ENCODE data around the gene COL1A2. TPM values are rescaled to one million over a fixed set of nuclear protein-coding genes. Genes with fewer than 3 reads are reported as not detected.

Gene COL1A2
- total and polyA plus RNA-seq, 2 of the 8 experiments (the other 6 are each of a cell fraction or from before 2014, with no cell fraction given): 45.2 to 87.2 TPM

DNA sequence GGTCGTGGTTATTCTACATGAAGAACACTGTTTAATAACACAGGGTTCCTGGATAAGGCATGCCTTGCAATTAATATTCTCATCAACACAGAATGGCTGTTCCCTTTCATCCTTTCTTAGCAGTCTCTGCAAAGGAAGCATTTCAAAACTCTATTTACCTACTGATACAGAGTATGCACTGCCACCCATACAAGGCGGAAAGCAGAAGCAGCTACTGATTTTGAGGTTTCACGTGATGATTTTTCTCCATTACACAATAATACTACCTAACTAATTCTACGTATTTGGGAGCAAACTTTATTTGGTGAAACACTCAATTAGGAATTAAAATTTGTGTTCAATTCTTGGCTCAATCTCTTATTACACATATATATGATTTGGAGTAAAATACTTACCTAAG lies 43.0 kb upstream of the COL1A2 start:
- no peaks in the 10 kb centered on the region for H3K9me3 ChIP-seq (ENCODE audit: insufficient read depth in 2 of 2, low read depth in 1 of 2, low read length in 1 of 2)
- ChIA-PET CTCF (ENCODE audit: partially characterized antibody) (interaction anchor here (1.2 to 1.6 kb wide), 3 partner anchors 38 to 63 kb away, joined by 3 to 8 read pairs (median 7); partner anchors contain the start of gene COL1A2), POLR2A (ENCODE audit: partially characterized antibody) (no interaction called here)
- no peak overlapping the region for H3K27ac ChIP-seq (ENCODE audit: low read depth, low read length)
- DNase-seq (ENCODE audit: low read depth in 1 of 2, low spot score in 2 of 2) (no peak), FAIRE-seq (no peak)
- H3K4ac ChIP-seq (replicated peaks; ENCODE audit: insufficient read length, low read depth, low read length): no peak overlapping the region
- no peak overlapping the region for H2BK20ac ChIP-seq (ENCODE audit: low read length)
- H2BK120ac ChIP-seq (replicated peaks; ENCODE audit: low read depth, low read length): no peak overlapping the region
- no peak overlapping the region for H3K56ac ChIP-seq (replicated peaks; ENCODE audit: insufficient read length, low read depth, low read length)
- 87% methylated on average over 4 of the region's 4 CpGs; no CpG with 5 or more reads in 1 of the 2 experiments for WGBS, 2 experiments (ENCODE audit: extremely low coverage in 1 of 2, insufficient coverage in 1 of 2, insufficient read length in 1 of 2, insufficient replicate concordance in 2 of 2, low coverage in 1 of 2, low lambda C conversion rate in 2 of 2, missing lambda C conversion rate in 1 of 2)
- H4K91ac ChIP-seq (replicated peaks; ENCODE audit: insufficient read length, low read length): no peak overlapping the region
- H4K20me1 ChIP-seq (replicated peaks in 1 of 2; ENCODE audit: control insufficient read depth in 1 of 2, insufficient read depth in 2 of 2, low read length in 2 of 2): no peaks in the 10 kb centered on the region
- no peak overlapping the region for H2BK15ac ChIP-seq (ENCODE audit: low read length)
- H4K8ac ChIP-seq (ENCODE audit: extremely low read depth, insufficient read depth, low read length): no peak overlapping the region
- peaks cover 0 to 3% (median 0%) of the 10 kb centered on the region in 4 experiments; a peak in 1 of 7 replicates for H3K4me1 ChIP-seq (replicated peaks in 1 of 4; ENCODE audit: control insufficient read depth in 3 of 4, insufficient read depth in 4 of 4, low read length in 3 of 4)
- H3K23ac ChIP-seq (ENCODE audit: insufficient read length): no peak overlapping the region
- H2AK5ac ChIP-seq (ENCODE audit: low read depth, low read length): no peak overlapping the region
- H3K14ac ChIP-seq (ENCODE audit: insufficient read length): no peak overlapping the region
- no peak overlapping the region for H3K4me3 ChIP-seq (ENCODE audit: extremely low read depth in 1 of 4, insufficient read depth in 2 of 4, low read depth in 3 of 4, low read length in 4 of 4)
- no peaks in the 10 kb centered on the region for H3K79me2 ChIP-seq (ENCODE audit: control insufficient read depth in 1 of 2, insufficient read depth in 2 of 2, low read length in 2 of 2)
- no peak overlapping the region for H3K9ac ChIP-seq (replicated peaks in 1 of 4; ENCODE audit: extremely low read depth in 1 of 4, low read depth in 3 of 4, low read length in 3 of 4)
- H3K18ac ChIP-seq (ENCODE audit: extremely low read depth, low read length): no peak overlapping the region
- H2BK5ac ChIP-seq (ENCODE audit: low read depth, low read length): no peak overlapping the region
- no peak overlapping the region for H2AFZ ChIP-seq (ENCODE audit: low read length)
- H3K27me3 ChIP-seq (replicated peaks in 1 of 4; ENCODE audit: control insufficient read depth in 3 of 4, extremely low read depth in 1 of 4, insufficient read depth in 3 of 4, low read length in 3 of 4): no peaks in the 10 kb centered on the region
- no peak overlapping the region for H2BK12ac ChIP-seq (ENCODE audit: low read depth, low read length)
- H3K4me2 ChIP-seq (ENCODE audit: insufficient read depth in 1 of 2, low read depth in 2 of 2, low read length in 2 of 2): no peak overlapping the region
- H3K23me2 ChIP-seq (ENCODE audit: low read depth, low read length): no peaks in the 10 kb centered on the region
- H3K79me1 ChIP-seq (ENCODE audit: low read depth, low read length): no peaks in the 10 kb centered on the region
- no peaks in the 10 kb centered on the region for H3K36me3 ChIP-seq (ENCODE audit: control insufficient read depth in 2 of 4, insufficient read depth in 4 of 4, low read length in 3 of 4)
- no peak overlapping the region for H4K5ac ChIP-seq (ENCODE audit: insufficient read length, low read depth, low read length)
